Measurements from ENCODE around the gene TPP2.

Gene TPP2

DNA sequence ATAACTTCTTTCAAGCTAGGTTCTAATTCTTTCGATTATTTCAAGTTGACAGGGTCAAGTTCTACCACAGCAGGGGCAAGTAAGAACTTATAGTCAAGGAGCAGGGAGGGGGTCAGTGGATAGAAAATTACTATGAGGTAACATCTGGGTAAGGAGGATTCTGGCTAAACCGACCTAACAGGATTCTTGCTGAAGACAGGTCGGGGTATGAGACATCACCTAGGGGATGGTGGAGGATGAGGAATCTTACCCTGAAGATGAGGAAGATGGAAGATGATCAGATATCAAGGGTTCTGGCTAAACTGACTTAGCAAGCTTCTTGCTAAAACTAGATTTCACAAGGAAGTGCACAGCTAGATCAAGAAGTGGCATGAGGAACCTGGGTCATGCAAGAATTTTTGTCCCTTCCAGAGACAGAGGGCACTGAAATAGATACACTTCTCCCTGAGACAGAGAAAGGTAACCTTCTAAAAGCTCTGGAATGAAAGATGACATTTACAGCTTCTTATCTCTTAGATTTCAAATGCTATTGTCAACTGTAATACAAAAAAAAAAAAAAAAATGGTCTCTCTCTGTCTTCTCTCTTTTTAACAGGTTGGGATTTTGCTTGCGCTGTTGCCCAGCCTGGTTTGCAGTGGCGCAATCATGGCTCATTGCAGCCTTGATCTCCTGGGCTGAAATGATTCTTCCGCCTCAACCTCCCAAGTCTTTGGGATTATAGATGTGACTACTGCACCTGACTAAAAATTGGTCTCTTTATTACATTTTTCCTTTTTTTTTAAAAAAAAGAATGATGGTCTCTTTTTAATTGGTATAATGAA, 107.7 kb downstream of the TPP2 start:
- no peak for DNase-seq (ENCODE audit: low read depth, low spot score)
- no peak overlapping the region for H3K4me3 ChIP-seq (ENCODE audit: low read length)

DNA sequence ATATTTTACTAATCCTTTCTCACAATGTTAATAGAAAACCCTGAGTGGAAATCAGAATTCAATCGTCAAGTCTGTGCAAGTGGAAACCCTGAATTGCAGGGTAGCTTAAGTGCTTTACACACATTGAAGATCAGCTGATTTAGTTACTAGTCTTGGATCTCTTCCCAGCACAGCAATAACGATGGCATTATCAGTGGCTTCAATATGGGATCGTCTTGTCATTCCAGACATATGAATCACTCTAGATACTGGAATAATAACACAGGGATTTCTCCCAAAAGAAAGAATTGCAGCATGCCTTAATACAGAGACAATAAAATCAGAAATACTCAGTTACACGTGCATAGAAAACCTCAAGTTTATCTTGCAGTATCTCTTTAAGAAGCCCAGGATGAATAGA, 110.7 kb downstream of the TPP2 start:
- H3K4me3 ChIP-seq (ENCODE audit: low read length) = no peak overlapping the region
- DNase-seq (ENCODE audit: low read depth, low spot score) = no peak

- H3K4me3 ChIP-seq (ENCODE audit: low read length) = no peak overlapping the region
- no peak for DNase-seq (ENCODE audit: low read depth, low spot score)
Observed at GRCh38 chr13:102708211-102708610, 111.4 kb downstream of the TPP2 start.

DNA sequence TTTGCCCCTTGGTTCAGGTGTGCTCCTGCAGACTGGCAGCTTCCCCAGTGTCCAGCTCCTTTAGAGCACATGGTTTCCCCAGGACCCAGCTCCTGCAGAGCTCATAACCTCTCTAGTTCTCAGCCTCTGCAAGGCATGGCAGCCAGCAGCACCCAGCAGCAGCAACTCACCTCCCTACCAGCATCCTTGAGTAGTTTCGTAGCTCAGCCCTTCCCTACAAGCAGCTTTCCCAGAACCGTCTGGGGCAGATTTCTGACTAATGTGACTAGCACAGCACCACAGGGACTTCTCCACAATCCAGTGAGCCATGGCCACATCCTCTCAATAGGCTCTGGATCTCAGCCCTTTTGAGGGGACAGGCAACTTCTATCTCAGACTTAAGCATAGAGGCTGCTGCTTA, 112.2 kb downstream of the TPP2 start:
- H3K4me3 ChIP-seq (ENCODE audit: low read length) = no peak overlapping the region
- DNase-seq (ENCODE audit: low read depth, low spot score) = no peak

GRCh38 chr13:102709536-102709935, 112.8 kb downstream of the TPP2 start:
- DNase-seq (ENCODE audit: low read depth, low spot score) = no peak
- H3K4me3 ChIP-seq (ENCODE audit: low read length) = no peak overlapping the region

GRCh38 chr13:102710261-102710679, 113.5 kb downstream of the TPP2 start:
- no peak overlapping the region for H3K4me3 ChIP-seq (ENCODE audit: low read length)
- DNase-seq (ENCODE audit: low read depth, low spot score) = no peak

DNA sequence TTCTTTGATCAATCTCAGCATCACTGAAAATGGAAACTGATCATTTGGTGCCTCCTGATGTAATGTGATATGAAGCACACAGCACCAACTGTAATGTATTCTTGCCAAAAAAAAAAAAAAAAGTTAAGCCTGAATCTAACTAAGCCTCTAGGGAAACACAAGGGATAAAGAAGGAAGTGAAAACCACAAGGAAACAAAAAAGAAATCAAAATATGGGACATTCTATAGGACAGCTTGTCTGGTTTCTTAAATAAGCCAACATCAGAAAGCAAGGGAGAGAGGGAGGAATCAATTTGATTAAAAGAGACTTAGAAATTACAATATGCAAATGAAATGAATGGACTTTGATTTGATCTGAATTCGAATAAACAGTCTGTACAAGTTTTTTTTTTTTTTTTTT, 118.7 kb downstream of the TPP2 start:
- no peak for DNase-seq (ENCODE audit: low read depth, low spot score)
- H3K4me3 ChIP-seq (ENCODE audit: low read length) = no peak overlapping the region

GRCh38 chr13:102718746-102719145, 122.0 kb downstream of the TPP2 start:
- no peak overlapping the region for H3K4me3 ChIP-seq (ENCODE audit: low read length)
- no peak for DNase-seq (ENCODE audit: low read depth, low spot score)

- H3K4me3 ChIP-seq (ENCODE audit: low read length) = no peak overlapping the region
- DNase-seq (ENCODE audit: low read depth, low spot score) = no peak
Observed at GRCh38 chr13:102721800-102722231, 125.0 kb downstream of the TPP2 start.

DNA sequence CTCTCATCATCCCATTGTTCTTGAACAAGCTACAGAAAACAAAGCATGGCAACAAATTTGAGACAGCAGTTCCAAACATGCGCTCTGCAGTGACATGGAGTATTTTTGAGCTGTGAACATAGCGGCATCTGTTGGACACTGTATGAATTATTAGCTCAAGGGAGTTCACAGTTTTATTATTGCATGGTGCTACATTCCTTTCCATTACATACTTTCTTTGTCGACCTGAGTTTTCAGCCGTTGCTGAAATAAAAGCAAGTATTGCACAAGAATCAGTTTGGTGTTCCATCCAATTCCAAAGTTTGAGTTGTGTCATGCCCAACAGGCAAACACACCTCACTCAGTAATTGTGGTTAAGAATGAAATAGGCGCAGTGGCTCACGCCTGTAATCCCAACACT, 128.1 kb downstream of the TPP2 start:
- DNase-seq (ENCODE audit: low read depth, low spot score) = peak; percentile 18

DNA sequence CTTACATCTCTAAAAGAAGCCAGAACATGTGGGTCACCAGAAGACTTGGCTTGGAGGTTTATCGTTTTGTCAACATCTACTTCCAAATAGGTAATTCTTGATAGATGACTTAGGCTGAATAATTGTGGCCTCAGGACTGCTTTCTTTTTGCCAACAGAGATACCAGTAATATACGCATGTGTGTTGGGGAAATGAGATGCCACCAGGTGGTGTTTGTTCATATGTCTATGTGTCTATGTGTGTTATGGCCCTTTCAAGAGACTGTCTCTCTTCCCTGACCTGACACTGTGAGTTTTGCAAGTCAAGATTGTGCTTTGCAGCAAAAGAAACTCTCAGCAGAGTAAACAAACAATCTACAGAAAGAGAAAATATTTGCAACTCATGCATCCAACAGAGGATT, 129.6 kb downstream of the TPP2 start:
- DNase-seq (ENCODE audit: low read depth, low spot score) = peak; percentile 45
- no peak overlapping the region for H3K4me3 ChIP-seq (ENCODE audit: low read length)

More for the DNA sequence above, 128.1 kb downstream of the TPP2 start:
- H3K4me3 ChIP-seq (ENCODE audit: low read length) = no peak overlapping the region
